ENCODE data around the gene GAN.
"Not testable (repeated sequence)": the region's sequence is repeated elsewhere in the genome, so short reads cannot be mapped to it uniquely, and the experiment has no call there.

The GAN gene

DNA sequence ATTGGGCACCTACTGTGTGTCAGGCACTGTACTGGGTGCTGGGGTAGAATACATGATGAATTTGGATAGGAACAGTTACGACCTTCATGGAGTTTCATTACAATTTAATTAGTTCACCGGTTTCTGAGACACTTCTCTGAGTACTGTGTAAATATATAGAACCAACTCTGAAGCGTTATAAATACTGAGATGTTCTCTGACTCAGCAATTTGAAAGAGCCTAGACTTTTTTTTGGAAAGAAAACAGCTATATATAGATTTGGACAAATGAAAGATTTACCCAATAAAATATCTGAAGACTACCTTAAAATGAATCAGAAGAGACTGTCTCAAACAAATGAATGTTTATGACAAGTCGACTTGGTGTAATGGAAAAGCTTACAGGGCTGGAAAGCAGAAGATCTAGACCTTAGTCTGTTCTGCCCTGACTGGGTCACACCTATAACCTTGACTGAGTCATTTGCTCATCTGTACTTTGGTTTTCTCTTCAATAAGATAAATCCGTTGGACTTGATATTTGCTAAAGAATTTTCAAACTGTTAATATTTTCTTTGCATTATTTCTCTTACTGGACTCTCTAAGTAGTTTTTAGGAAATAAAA, 4.6 kb upstream of the GAN start:
- peak in 1 of 2 experiments; percentile 3 for DNase-seq

DNA sequence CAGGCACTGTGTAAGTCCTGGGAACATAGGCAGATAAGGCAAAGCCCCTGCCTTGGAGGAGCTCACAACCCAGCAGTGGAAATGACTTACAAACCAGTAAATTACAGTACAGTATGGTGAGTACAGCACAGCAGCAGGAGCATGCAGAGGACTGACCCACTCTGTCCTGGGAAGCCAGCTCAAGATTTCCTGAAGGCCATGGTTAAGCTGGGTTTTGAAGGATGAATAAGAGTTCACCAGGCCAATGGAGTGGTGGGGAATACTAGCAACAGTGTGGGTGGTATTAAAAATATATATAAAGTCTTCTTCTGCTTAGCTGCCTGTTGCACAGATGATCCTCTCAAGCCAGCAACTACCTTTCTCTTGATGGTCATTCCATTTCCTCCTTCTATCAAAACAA, 3.0 kb upstream of the GAN start:
- DNase-seq, result no peak

DNA sequence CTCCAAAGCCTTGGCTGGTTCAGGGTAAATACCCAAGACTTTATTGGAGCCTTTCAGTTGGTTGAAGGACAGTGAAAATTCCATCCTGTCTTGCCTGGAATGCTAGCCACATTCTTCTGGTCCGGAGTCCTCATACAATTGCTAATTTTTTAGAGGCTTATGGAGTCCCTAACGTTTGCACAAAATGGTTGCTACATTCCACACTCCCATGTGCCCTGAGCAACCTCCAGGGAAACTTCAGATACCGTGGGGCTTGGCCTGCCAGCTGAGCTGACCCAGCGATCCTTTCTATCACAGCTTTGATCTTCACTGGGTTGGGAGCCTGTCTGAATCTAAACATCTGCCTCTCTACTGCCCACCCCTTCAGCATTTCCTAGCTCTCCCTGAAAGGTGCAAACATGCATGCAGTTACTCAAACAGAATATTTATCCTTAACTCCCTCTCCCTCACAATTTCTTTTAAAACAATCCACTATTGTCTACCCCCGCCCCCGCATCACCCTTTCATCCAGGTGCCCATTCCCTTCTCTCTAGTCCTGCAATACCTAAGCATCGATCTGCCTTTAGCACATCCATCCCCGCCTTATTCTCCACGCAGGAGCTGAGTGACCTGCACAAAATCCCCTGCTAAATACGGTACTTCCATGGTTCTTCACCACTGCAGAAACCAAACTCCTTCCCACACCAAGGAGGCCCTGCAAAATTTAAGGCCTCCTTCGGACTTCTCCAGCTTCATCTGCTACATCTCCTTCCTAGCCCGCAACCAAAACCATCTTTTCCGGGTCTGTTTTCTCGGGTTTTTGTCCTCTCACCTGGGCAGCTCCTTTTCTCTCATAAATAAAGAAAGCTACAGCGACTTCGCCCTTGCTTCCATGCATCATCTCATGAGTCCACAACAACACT, 810 bp upstream of the GAN start:
- DNase-seq, result no peak

DNA sequence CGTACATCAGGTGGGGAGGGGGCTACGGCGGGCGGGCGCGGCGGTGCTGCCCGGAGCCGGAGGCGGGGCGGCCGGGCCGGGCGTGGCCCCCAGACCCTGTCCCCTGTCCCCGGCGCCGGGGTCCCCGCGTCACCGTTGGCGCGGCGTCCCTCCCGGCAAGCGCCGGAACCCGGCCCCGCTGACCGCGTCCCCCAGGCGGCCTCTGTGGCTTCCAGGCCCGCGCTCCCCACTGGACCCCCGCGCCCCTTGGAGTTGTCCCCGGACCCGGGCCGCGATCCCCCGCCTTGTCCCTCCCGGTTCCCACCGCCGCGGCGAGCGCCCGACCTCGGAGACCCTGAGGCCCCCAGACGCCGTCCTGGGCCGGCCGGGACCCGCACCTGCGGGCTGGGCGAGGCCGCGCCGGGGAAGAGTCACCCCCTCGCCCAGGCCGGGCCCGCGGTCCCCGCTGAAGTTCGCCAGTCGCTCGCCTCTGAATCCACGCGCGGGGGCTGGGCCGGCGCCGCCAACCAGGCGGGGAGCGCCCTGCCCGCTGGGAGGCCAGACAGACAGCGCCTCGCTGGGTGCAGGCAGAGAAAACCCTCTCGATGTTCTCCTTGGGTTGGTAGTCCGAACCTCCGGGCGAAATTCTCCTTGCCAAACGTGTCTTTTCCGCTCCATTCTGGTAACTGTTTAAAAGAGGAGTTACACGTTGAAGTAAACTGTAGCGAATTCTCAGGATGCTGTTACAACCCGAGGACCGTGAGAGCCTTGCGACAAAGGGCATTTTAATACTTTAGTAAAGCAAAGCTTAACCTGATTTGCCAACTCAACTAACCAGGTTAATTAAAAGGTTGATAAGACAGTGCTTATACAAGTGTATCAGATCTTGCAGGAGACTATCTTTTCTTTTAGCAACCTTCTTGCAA, 761 bp downstream of the GAN start:
- DNase-seq, result peak; percentile 44 to 54

DNA sequence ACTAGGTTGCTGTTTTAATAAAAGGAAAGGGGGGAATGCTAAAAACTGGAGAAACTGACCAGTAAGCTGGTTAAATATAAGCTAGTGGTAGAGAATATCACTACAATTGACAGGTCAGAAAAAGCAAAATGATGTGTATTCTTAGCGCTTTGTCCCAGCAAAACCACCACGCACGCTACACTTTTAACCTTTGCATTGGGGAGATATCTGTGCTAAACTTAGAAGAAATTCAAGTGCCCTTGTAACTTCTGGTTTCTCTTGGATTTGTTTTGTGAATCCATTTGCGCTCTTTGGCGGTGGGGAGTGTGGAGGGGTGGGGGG, 1.4 kb downstream of the GAN start:
- no peak for DNase-seq

DNA sequence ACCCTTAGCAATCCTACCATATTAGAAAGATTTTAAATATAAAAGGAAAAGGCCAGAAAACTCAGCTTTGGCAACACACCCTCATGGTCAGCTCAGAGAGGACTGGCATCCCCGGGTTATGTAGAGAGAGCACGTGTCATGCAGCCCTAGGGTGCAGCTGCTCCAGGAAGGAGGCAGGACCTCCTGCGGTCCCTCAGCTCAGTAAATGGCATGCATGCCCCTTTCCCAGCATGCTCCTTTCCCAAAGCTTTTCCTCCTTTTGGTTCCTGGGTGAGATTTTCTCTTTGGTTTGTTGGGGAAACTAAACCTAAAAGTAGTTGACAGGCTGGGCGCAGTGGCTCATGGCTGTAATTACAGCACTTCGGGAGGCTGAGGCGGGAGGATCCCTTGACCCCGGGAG, 3.9 kb downstream of the GAN start:
- DNase-seq, result no peak

DNA sequence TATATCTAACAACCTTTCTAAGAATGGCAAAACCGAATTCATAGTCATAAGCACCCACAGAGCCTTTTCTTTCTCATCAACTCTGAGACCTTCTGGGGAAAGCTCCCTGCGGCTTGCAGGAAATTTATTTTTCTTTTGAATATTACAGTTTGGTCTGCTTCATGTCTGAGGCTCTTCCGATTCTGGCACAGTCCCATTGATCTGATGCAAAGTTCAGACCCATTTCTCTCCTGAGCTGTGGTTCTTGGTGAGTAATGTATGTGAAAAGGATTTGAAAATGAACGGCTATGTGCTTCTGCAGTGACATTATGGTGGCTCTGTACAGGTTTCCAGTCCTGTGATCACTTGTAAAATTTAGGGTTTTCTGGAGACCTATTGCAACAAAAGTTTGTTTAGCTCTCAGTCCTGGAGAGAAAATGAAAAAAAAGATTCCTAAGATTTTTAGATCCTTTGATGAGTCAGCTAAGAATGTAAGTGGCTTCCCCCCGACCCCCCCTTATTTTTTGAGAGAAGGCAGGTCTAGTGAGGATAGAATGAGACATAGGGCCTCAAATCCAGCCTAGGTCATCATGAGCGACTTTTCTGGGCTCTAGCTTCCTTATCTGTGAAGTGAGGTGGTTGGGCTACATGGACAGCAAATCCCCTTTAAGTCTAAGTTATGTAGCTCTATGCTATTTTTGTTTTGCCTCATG, 4.6 kb downstream of the GAN start:
- DNase-seq, result no peak

DNA sequence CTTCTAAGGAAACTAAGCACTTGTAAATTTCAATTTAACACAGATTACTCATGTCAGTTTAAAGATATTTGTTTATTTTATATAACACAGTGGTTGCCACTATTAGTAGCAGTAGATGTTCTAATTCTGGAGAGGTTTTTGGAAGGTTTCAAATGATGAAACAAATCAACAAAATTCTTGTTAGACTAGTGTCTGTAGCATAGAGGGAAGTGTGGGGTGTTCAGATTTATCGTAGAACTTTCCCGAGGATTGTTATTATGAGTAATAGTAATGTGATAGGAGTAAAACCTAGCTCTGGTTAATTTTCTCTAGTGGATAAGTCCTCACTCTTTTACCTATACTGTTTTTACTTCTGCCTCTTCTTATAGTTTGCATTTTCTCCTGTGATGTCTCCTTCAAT, 6.3 kb downstream of the GAN start:
- no peak for DNase-seq

DNA sequence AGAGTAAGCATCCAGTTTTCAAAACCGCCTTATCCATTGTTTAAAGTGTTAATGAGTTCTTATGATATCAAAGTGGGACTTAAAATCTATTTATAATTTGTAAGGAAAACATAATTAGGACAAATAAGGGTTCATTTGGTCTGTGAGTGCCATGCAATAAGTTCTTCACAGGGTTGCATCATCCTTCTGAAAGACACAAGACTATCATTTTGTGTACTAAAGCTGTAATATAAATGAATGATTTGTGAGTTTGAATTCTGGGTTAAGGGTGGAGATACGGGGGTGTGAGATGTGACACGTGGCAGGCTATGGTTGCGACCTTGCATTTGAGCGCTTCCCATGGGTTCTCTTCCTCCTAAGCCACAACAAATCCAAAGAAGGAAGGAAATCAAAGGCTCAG, 6.8 kb downstream of the GAN start:
- DNase-seq, result no peak

DNA sequence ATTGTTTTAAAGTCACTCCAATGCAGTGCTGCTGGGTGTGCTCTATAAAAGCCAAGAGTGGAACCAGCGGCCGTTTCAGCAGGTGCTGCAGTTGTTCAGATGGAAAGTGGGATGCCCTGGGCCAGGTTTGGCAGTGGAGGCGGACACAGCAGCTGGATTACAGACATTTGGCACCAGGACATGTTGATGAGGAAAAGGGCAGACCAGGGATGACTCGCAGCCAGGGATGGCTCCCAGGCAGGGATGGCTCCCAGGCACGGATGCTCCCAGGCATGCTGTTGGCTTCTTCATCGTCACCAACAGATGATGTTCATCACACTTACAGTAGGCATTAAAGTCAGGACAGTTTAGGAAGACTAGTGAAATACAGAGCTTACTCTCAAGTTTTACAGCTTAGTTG, 10.0 kb downstream of the GAN start:
- DNase-seq, result no peak

DNA sequence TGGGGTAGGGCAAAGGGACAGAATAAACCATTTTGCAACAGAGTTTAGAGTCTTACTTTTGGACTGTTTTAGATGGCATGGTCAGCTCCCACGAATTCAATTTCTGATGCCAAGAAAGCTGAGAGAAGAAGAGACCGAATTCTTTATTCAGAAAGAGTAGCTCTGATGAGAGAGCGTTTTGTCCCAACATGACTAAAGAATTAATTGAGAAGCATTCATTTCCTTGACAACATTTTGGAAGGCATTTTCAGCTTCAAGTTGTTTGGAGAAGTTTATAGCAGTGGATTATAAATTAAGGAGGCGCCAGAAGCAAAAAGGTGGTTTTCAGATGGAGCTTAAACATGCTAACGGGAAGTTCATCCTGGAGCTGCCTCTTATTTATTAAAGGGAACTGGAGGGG, 12.2 kb downstream of the GAN start:
- no peak for DNase-seq

DNA sequence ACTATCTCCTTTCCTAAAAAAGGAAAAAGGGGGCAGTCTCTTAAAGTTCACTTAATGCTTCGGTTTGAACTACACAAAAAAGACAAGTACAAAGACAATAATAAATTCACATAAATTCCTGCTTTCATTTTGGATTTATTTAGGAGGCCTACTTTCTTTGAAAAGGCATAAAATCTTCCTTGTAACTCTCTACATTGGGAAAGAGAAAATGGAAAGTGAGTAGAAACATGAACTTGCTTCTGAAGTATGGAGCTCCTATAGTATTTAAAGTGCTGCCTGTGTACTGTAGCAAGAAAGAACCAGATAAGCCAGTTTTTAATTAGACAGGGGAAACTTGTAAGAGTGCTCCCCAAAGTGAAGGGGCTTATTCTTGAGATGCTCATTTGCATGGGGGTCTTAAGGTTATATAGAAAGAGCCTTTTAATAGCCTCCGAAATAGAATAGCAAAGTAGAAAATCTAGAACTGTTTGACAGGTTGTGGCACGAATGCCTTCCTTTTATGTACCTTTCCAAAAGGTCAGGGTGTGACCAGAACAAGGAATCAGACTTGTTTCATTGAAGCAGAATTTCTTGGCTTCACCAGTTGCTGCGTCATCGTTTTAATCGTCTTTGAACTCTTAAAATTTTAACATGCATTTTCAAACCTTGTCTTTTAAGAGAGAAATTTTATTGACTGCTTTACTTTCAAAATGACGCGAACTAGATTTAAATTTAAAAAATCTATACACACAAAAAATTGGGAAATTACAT, 12.9 kb downstream of the GAN start:
- DNase-seq, result no peak

DNA sequence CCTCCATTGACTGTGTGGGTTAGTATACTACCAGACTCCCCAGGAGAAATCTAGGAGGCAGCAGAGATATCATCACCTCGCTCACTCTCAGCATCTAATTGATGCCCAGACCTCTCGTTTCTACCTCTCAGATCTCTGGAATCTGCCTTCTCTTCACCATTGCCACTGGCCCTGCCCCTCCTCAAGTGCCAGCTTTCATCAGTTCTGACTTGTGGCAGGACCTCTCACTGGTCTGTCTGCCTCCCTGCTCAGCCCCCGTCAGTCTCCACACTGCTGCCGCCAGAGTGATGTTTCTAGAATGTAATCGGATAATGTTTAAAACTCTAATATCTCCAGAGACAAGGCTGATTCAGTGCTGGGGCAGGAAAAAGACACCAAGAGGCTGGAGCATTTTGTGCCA, 15.2 kb downstream of the GAN start:
- no peak for DNase-seq

DNA sequence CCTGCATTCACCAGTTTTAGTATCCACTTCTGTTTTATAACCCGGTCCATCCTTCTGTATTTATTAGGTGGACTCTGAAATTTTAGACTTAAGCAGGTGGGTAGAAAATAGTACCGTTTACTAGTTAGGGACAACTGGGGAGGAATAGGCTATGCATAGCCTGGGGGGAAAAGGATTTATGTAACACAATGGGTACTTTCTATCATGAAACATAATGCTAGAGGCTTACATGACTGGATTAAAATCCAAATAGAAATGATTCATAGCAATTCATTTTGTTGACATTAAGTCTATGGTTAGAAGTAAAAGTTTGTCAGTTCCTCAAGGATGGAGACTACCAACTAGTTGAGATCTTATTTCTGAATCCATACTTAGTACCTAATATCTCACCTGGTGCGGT, 18.6 kb downstream of the GAN start:
- no peak for DNase-seq

DNA sequence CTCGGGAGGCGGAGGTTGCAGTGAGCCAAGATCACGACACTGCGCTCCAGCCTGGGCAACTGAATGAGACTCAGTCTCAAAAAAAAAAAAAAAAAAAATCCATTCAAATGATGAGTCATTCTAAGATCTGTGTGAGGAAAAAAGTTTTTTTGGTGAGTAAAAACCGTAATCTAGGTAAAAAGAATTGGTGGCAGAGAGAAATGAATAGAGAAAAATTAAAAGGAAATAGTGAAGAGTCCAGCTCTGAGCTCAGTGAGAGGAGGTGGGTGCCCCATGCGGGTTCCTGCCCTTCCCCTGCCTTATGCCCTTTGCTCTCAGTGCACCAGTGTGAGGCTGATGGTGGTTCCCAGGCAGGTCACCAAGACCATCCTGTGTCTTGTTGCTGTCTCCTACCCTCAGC, 20.9 kb downstream of the GAN start:
- no peak for DNase-seq

DNA sequence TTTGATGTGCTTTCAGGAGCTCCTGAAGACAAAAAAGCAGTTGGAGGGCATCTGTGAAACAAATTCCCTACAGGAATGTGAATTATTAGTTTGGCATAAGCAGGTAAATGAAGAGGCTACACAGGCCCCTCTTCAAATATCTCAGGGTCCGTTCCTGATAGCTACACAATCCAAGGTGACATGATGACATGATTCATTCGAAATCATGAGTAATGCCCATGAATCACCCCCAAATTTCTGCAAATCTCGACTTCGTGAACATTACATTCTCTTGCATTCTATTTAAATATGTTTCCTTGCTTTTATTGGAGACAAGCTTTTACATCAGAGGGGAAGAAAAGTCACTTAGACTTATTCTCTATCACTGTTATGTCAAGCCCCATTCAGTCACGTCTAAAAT, 22.3 kb downstream of the GAN start:
- DNase-seq, result no peak

DNA sequence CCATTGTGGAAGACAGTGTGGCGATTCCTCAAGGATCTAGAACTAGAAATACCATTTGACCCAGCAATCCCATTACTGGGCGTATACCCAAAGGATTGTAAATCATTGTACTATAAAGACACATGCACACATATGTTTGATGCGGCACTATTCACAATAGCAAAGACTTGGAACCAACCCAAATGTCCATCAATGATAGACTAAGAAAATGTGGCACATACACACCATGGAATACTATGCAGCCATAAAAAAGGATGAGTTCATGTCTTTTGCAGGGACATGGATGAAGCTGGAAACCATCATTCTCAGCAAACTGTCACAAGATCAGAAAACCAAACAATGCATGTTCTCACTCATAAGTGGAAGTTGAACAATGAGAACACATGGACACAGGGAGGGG, 30.4 kb downstream of the GAN start:
- DNase-seq, result not testable (repeated sequence)

DNA sequence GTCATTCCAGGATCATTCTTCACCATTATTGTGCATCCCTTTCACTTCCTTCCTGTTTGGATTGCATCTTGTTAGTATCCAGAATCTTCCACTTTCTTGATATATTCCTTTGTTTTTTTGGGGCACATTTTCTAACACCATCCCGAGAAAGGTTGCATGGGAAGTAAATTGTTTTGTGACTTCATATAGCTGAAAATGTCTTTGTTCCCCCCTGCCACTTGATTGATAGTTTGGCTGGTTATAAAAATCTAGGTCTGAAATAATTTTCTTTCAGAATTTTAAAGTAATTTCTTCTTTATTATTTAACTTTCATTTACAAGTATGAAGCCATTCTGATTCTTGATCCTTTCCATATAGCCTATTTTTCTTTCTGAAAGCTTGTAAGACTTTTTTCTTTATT, 32.7 kb downstream of the GAN start:
- no peak for DNase-seq

DNA sequence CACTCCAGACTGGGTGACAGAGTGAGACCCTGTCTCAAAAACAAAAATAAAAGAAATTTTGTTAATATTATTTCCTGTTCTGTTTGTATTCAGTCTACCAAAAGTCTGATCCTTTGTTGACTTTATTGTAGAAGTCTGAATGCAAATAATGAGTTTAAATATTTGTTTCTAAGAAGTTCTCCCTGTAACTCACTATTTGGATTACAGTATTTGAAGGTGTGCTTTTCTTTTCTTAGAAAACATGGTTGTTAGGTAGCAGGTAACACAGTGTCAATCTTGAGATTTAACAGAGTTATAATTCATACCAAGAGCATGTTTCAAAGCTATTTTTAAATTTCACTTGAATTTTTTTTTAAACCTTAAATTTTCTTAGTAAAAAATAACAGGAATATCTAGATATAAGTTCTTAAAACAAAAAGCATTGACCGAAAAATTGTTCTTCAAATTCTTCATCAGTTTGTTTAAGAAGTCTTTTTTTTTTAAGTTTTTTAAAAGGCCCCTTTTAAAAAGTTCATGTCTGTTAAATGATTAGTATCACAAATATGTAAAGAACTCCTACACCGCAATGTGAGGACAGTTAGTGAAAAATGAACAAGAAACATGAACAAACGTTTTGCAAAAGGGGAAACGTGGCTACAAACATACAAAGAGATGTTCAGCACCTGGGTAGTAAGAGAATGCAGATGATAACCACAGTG, 35.0 kb downstream of the GAN start:
- no peak for DNase-seq

DNA sequence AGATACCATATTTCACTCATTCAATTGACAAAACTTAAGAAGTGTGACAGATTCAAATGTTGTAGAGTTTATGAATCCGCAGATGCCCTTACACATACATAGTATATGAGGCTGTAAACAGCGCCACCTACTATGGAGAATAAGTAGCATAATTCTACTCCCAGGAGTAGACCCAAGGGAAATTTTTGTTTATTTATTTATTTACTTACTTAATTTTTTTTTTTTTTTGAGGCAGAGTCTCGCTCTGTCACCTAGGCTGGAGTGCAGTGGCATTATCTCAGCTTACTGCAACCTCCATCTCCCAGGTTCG, 35.5 kb downstream of the GAN start:
- DNase-seq, result no peak

DNA sequence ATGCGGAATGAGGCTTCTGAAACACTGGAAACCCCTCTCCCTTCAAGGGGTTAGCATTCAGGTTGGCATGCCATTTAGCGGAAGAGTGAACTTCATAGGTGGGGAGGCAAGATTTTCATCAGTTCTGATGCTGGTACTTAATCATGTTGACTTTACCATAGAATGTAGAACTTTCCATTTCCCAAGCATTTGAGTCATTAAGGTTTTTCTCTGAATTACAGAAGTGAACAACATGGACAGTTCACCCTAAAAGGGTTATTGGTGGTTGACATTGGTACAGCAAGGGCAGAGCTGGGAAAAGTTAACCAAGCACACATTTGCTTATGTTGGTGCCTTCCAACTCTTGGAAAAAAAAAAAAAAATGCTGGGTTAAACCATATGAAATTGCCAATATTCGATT, 39.1 kb downstream of the GAN start:
- DNase-seq, result no peak

DNA sequence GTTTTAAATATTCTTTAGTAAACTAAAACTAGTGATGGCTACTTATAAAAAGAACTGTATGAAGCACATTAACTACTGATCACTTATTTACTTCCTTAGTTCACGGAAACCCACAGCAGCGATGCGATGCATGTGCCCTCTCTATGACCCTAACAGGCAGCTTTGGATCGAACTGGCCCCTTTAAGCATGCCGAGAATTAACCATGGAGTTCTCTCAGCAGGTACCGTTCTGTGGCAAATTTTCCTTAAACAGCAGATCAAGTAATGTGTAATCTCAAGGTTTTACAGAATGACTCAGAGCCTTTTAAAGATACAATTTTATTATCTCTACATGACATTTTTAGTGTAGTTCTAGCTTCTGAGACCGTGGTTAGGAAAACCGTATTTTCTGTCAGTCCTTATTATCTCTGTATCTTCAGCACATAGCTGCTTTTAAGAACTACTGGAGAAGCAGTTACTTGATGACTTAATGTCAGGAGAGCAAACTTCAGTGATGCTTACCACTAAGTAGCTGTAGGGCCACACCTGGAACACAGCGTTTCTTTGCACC, 43.0 kb downstream of the GAN start:
- no peak for DNase-seq

Measured in stimulated activated CD4-positive, alpha-beta T cell treated with anti-CD3 and anti-CD28 coated beads, Interleukin-4, amount 100 ng/mL, for 4 hours (primary cell).